Smooth muscle cell of the brain vasculature (primary cell): ENCODE results near the gene KCND2.

Source experiments
- DNase-seq: peaks from one replicate; pipeline ENCODE4 v3.0.0-alpha.2; 2012; ENCODE audit warnings: low read depth, low spot score

Gene KCND2

DNA sequence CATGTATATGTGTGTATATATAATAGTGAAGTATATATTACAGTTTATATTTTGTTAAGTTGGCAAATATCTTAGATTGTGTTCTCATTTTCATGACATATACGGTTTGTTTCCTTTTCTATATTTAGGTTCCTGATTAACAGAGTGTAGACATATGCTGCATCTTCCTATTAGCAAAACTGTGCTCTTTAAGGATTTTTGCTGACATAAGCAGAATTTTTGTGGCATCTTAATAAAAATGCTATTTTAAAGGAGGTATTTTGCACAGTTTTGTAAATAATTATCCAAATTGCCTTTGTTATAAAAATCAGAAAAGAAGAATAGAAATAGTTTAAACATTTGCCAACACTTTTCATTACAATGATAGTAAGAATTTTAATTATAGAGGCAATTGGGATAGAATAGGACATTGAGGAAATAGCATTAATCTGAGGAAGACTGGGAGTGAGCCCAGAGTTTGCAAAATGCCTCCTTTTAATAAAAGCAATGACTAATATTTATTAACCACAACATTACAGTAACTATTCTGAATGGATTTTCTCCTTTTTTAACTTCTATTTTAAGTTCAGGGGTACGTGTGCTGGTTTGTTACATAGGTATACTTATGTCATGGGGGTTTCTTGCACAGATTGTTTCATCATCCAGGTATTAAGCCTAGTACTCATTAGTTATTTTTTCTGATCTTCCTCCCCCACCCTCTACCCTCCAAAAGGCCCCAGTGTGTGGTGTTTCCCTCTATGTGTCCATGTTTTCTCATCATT lies 38.2 kb downstream of the KCND2 start:
- no peak for DNase-seq

DNA sequence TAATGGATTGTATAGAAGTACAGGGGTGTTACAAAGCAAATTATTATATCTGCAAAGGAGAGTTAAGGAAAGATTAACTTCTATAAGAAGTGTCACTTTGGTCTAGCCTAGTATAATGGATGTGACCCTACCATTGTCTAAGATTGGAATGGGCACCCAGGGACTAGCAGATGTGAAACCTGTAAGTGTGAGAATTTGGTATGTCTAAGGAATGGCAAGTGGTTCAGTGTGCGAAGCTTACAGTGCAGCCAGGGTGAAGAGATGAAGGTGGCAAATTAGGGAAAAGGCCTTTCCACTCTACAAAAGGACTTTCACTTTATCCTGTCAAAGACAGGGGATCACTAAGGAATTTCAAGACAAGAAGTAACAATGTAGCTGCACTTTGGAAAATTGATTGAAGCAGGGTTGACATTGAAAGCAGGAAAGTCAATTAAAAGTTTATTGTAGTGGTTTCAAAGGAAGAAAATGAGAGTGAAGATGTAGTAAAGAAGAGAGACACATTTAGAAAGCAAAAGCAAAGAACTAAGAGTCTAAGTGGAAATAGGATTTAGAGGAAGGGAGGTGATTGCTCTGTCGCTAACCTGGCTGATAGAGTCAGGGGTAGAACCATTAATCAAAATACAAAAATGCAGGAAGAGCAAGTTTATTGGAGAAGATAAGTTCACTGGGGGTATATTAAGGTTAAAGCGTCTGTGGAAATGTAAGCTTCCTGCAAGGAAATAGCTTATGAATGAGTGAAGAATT lies 47.4 kb downstream of the KCND2 start:
- no peak for DNase-seq

GRCh38 chr7:120327054-120327453 lies 54.1 kb downstream of the KCND2 start:
- DNase-seq = no peak

DNA sequence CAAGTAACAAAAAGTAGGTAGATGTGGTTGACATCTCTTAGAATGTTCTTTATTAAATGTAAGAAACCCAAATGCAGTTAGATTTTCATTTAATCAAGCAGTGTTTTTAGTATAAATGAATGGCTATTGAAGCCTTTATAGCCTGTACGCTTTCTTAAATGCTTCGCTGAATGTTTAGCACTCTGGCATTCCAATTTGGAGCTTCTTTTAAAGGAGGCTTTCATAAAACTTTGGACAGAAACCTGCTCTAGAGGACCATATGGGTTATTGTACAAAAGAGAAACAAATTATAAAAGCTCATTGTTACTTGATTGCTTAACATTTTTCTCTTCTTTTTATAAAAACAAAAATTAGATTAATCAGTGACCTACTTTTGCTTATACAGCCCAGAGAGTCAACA lies 59.5 kb downstream of the KCND2 start:
- no peak for DNase-seq

DNA sequence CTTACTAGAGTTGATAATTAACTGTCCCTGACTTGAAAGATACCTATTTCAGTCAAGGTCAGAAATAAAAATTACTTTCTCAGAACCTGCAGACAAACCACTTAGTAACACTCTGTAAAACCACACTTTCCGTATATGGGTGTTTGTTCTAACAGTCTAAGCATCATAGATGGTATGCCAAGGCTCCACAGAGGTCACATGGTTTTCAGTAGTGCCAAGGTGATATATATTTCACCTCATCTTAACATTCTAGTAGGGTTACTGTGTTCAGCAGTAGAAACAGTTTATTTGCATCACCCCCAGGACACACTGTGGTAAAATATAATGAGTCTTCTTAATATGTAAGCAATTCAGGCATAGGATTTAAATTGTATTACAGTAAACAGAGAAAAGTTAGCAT lies 61.5 kb downstream of the KCND2 start:
- no peak for DNase-seq

GRCh38 chr7:120337308-120337907 lies 64.4 kb downstream of the KCND2 start:
- no peak for DNase-seq

DNA sequence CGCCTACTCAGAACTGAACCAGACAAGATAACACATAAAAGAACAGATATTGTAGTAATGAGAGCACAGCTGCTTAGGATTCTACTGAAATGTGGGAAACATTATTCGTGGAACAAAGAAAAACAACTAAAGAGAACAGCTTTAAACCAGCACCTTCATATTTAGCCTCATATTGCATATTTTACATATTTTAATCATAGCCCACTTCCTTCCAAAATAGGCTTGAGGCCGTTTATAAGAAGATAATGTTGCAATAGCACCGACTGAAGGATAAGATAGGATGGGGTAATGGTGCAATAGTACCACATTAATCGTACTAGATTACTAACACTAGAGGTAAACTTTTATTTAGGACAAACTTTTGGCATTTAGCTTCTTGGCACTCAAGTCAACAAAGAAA lies 71.3 kb downstream of the KCND2 start:
- DNase-seq = no peak

DNA sequence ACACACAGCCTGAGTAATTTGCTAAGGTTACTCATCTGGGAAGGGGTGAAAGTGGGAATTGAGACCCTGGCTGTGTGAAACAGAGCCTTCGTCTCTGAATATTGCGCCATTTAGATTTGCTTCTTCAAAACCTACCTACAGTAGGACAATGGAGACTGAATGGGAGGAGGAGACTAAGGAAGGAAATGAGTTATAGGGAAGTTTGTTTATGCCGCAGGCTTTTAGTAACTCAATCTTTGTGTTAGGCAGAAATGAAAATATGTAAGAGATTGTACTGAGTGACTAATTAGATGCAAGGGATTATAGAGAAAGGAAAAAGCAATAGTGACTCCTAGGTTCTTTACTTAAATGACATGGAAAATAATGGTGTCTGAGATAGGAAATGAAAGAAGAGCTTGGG lies 80.2 kb downstream of the KCND2 start:
- DNase-seq = no peak

DNA sequence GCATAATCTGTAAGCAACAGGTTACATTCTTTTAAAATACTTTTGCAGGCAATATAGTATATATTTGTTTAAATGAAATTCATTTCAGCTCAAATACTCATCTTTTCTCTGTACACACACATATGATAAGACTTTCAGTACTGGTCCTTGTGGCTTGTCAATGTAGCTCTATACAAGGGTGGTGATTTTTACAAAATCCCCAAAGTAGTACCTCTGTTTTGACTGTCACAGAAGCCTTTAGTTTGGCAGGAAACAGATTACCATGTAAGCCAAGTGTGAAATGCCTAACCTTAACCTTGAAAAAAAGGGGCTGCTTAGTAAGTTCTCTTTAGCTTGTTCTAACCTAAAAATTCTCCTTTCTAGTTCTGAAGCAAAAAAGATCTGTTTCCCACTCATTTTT lies 87.9 kb downstream of the KCND2 start:
- no peak for DNase-seq

- DNase-seq = no peak
These were observed 90.4 kb downstream of the KCND2 start for GRCh38 chr7:120363414-120363813.

- no peak for DNase-seq
These were observed 98.0 kb downstream of the KCND2 start for GRCh38 chr7:120370954-120371353.

- DNase-seq = no peak
These were observed 100.2 kb downstream of the KCND2 start for GRCh38 chr7:120373174-120373573.

GRCh38 chr7:120394595-120394994 lies 121.6 kb downstream of the KCND2 start:
- DNase-seq = no peak

GRCh38 chr7:120395526-120396019 lies 122.6 kb downstream of the KCND2 start:
- no peak for DNase-seq

GRCh38 chr7:120398284-120399000 lies 125.5 kb downstream of the KCND2 start:
- DNase-seq = no peak

DNA sequence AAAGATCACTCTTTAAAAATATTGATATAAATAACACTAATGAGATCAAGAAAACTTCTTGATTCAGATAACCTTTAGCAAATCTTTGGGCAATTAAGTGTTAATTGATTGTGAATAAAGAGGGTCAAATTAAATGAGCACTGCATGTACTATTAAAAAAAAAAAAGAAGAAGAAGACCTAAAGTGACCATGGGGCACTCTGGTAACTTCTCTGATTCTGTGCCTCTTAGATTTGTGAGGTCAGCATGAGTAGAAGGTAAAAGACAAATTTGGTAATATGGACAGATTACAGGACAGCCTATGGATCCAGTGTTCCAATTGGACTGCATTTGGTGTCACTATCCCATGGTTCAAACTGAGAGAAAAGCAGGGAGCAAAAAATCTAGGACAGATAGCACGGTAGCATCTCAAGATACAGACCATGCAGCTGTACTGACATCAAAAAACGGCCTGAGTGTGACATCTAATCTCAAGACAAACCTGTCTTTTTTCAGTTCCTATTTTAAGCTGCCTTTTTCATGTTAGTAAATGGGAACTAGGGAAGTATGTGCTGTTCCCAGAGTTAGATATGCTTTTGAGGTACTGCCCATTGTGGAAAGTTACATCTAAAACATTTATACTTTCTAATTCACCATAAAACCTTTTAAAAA lies 128.0 kb downstream of the KCND2 start:
- DNase-seq = no peak

GRCh38 chr7:120402079-120402767 lies 129.2 kb downstream of the KCND2 start:
- no peak for DNase-seq

DNA sequence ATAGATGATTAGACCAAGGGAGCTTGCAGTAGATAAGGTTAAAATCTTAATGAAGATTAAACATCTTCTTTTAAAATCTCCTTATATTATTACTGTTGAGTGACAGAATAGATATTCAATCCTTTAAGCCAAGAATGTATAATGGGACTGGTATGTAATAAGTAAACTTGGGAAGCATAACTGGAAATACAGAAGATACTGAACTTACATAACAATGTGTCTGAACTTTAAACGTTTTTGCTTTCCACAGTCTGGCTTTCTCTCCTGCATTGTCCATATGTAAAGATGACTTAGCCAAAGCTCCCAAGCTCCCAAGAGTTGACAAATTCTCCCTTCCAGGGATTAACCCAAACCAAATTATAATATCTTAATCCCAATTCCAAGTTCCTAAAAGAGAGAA lies 129.8 kb downstream of the KCND2 start:
- DNase-seq = no peak

DNA sequence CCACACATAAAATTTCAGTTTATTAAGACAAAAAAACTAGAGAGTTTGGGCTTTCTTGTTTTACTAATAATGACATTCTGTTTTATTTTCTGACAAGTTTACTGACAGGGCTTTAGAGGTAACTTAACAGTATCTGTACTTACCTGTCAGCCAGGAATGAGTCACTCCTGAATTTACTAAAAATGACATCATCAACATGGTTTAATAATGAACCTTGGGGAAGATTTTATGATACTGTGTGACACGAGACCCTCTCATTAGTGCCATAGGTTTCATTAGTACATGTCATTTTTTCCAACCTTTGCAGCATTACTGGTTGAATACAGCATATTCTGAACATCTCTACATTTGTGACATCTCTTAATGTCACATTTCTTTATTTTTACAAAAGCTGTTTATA lies 131.1 kb downstream of the KCND2 start:
- no peak for DNase-seq

DNA sequence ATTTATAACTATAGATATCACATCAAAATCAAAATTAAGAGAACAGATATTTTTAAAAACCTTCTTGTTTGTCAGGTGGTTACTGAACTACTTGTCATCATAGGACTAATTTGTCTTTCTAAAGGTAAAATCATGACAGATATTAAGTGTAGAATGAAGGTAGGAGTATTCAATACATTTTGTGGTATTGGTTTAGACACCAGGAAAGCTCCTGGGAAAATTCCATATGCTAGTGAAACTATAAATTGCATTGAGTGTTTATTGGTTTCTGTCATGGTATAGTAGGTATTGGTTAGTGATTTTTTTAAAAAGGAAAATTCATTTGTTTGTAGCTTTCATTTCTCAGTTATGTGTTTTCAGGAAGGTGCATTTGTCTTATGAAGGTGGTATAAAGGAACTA lies 132.7 kb downstream of the KCND2 start:
- no peak for DNase-seq

GRCh38 chr7:120407010-120407409 lies 134.0 kb downstream of the KCND2 start:
- DNase-seq = no peak
